Right lobe of liver (tissue), 4 donors: ENCODE measurements around the gene SPAG6.

Experiments used
- POLR2A ChIP-seq: fragments of 450-650 bp; IDR thresholded peaks from one replicate; pipeline ENCODE4 v1.6.1; 2017; ENCODE audit warnings: antibody characterized with exemption, mild to moderate bottlenecking
- TF ChIP-seq, protein P1 (sequence below), 4 donors: fragments of 200-600 bp in 3 of 4; fragments of 450-650 bp in 1 of 4; IDR thresholded peaks; one replicate each; pipeline versions ENCODE4 v1.5.1 to v1.8.0; 2016 to 2022; ENCODE audit warnings: antibody characterized with exemption in 4 of 4, mild to moderate bottlenecking in 2 of 4
- donor health status: DM: no; HTN: no; CAD: no.
- donor health status: DM: no; HTN: no; CAD: no.
- donor health status: DM: no; HTN: yes; CAD: no.

DNA sequence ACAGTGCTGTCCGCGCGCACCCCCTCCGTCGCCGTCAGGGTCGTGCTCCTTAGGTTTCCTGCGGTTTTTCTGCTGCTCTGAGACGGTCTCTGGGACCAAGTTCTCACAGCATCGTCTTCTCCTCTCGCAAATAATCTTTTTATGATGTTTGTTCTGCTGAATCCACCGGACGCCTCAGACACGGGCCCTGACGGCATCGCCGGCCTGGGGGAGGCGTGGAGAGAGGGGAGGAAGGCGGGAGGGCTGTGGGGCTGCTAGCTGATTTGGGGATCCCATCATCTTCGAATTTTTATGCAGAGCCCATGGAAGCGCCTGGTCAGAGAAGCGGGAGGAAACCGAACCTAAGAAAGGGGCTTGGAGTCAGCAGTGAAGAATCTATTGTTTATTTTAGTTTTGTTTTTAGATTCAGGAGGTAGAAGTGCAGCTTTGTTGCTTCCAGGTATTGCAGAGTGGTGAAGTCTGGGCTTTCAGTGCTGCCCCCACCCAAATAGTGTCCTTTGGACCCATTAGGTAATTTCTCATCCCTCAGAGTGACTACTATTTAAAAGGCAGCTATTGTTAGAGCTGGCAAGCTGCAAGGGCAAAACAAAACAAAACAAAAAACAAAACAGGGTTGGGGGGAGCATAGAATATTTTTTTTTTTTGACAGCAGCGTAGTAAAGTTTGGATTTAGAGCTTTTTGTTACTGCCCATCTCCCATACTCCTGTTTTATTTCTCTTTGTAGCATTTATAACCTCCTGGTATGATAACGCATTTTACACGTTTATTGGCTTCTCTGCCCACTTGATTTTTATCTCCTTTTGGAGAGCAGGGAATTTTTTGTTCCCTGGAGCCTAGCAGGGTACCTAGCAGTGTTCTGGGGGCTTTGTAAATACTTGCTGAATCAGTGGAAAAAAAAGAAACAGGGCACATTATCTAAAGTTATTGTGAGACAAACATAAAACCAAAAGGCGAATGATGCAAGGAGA, 92.6 kb downstream of the SPAG6 start:
- no peak for TF ChIP-seq POLR2A
- TF ChIP-seq, protein P1, sequence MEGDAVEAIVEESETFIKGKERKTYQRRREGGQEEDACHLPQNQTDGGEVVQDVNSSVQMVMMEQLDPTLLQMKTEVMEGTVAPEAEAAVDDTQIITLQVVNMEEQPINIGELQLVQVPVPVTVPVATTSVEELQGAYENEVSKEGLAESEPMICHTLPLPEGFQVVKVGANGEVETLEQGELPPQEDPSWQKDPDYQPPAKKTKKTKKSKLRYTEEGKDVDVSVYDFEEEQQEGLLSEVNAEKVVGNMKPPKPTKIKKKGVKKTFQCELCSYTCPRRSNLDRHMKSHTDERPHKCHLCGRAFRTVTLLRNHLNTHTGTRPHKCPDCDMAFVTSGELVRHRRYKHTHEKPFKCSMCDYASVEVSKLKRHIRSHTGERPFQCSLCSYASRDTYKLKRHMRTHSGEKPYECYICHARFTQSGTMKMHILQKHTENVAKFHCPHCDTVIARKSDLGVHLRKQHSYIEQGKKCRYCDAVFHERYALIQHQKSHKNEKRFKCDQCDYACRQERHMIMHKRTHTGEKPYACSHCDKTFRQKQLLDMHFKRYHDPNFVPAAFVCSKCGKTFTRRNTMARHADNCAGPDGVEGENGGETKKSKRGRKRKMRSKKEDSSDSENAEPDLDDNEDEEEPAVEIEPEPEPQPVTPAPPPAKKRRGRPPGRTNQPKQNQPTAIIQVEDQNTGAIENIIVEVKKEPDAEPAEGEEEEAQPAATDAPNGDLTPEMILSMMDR (IDR thresholded peaks at IDR 0.05), result no peak
